ENCODE measurements around the gene AP5Z1. TPM values are rescaled to one million over a fixed set of nuclear protein-coding genes. Genes with fewer than 3 reads are reported as not detected.

Gene AP5Z1
- total RNA-seq, 1 donor from 2014 or later, result 36.9 TPM

- Mint-ChIP-seq H3K4me1 (ENCODE audit: unreplicated experiment) (peaks cover 13% of the 10 kb centered on the region), H3K4me3 (no peak overlapping the region), H3K27me3 (peaks cover 4% of the 10 kb centered on the region), H3K36me3 (peaks cover 4% of the 10 kb centered on the region), H3K27ac (no peak overlapping the region), H3K9me3 (peaks cover 3% of the 10 kb centered on the region)
- no peak for TF ChIP-seq CTCF (conservative IDR thresholded peaks at IDR 0.05)
- no peak for DNase-seq (ENCODE audit: extremely low spot score, unreplicated experiment)
These were observed 58.5 kb downstream of the AP5Z1 start for GRCh38 chr7:4833691-4834600.

DNA sequence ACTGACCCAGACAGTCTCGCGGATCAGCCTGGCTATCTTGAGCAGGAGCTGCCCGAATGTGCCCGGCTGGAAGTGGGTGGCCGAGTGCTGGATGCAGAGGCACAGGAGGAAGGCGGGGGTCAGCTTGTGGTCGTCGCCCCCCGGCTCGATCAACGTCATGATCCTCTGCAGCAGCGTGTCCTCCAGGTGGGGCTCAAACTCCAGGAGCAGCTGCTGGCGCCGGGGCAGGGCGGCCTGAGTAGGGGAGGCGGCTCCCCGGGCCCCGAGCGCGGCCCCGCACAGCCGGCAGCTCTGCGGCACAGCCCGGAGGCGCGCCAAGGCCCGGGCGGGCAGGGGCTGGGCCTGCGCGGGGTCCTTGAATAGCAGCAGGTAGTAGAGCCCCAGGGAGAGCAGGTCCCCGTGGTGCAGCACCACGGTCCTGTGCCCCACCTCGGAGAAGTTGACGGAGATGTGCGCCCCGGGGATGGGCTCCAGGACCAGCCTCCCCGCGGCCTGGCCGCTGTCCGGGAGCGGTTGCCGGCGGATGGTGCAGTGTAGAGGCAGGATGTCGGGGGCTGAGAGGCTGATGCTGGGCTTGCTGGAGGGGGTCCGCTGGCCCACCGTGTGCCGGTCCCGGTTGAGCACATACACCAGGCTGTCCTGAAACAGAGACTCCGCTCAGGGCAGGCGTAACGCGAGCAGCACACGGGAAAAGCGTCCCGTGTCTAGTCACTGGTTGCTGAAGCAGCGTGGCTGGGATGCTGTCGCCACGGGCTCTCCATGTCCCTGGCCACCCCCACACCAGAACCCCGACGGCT is 59.4 kb downstream of the AP5Z1 start:
- H3K27ac Mint-ChIP-seq, result no peak overlapping the region
- H3K4me1 Mint-ChIP-seq (ENCODE audit: unreplicated experiment), result peaks cover 13% of the 10 kb centered on the region
- peaks cover 4% of the 10 kb centered on the region for H3K27me3 Mint-ChIP-seq
- H3K9me3 Mint-ChIP-seq, result peaks cover 3% of the 10 kb centered on the region
- no peak for TF ChIP-seq CTCF (conservative IDR thresholded peaks at IDR 0.05)
- H3K4me3 Mint-ChIP-seq, result no peak overlapping the region
- no peak for DNase-seq (ENCODE audit: extremely low spot score, unreplicated experiment)
- H3K36me3 Mint-ChIP-seq, result peaks cover 4% of the 10 kb centered on the region

DNA sequence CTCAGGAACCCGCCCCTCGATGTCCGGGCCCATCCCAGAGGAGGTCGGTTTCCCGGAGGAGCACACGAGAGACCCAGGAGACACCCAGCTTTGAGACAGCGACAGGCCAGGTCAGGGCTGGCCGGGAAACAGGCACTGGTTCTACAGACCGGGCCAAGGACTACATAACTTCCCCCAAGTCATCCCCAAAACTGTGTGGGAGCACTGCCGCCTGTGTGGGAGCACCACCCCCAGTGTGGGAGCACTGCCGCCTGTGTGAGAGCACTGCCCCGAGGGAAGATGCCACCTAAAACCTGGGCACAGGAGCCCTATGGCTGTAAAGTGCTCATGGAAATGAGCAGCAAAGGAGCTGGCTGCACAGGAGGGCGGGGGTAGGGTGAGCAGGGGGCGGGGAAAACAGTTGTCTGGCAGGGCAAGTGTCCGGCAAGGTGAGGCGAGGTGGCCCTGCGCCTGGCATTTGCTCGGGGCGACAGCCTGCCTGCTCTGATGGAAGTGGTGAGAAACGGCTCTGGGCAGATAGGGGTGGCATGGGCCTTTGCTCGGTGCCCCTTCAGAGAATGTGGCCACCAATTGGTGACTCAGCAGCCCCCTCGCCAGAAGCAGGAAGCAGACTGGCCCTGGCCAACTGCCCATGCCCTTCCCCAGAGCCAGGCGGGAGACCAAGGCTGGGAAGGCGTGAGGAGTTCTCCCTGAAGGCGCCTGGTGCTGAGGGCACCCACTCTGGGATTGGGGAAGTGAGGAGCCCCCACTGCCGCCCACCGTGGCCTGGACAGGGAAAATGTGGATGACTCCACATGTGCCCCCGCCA is 60.2 kb downstream of the AP5Z1 start:
- H3K4me3 Mint-ChIP-seq, result no peak overlapping the region
- TF ChIP-seq CTCF (conservative IDR thresholded peaks at IDR 0.05), result no peak

DNA sequence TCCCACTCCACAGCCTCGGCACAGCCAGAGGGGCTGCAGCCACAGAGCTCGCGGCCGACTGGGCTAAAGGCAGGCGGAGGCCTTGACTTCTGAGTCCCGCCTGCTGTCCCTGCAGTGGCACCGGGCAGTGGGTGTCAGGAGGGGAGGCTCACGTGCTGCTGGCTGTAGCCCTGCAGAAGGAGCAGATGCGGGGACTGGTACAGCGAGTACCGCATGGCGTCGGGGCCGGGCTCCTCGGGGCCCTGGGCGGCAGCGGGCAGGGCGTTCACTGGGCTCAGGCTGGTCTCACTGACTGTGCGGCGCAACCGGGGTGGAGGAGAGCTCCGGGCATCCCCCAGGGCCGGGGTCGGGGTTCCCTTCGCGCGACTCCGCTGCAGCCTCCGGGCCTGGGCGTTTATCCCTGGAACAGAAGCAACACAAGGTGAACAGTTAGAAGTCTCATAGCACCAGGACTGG is 60.8 kb downstream of the AP5Z1 start:
- no peak for DNase-seq (ENCODE audit: extremely low spot score, unreplicated experiment)
- H3K9me3 Mint-ChIP-seq, result no peaks in the 10 kb centered on the region
- no peak for TF ChIP-seq CTCF (conservative IDR thresholded peaks at IDR 0.05)
- no peak overlapping the region for H3K4me3 Mint-ChIP-seq
- peaks cover 7% of the 10 kb centered on the region for H3K4me1 Mint-ChIP-seq (ENCODE audit: unreplicated experiment)
- H3K27ac Mint-ChIP-seq, result no peak overlapping the region
- no peaks in the 10 kb centered on the region for H3K36me3 Mint-ChIP-seq
- H3K27me3 Mint-ChIP-seq, result peaks cover 4% of the 10 kb centered on the region

More for the DNA sequence above, 60.2 kb downstream of the AP5Z1 start:
- peaks cover 7% of the 10 kb centered on the region for H3K4me1 Mint-ChIP-seq (ENCODE audit: unreplicated experiment)
- no peak overlapping the region for H3K27ac Mint-ChIP-seq
- peaks cover 4% of the 10 kb centered on the region for H3K27me3 Mint-ChIP-seq
- no peaks in the 10 kb centered on the region for H3K9me3 Mint-ChIP-seq
- no peaks in the 10 kb centered on the region for H3K36me3 Mint-ChIP-seq
- DNase-seq (ENCODE audit: extremely low spot score, unreplicated experiment), result no peak
